ENCODE data around the gene HBS1L.

The HBS1L gene

DNA sequence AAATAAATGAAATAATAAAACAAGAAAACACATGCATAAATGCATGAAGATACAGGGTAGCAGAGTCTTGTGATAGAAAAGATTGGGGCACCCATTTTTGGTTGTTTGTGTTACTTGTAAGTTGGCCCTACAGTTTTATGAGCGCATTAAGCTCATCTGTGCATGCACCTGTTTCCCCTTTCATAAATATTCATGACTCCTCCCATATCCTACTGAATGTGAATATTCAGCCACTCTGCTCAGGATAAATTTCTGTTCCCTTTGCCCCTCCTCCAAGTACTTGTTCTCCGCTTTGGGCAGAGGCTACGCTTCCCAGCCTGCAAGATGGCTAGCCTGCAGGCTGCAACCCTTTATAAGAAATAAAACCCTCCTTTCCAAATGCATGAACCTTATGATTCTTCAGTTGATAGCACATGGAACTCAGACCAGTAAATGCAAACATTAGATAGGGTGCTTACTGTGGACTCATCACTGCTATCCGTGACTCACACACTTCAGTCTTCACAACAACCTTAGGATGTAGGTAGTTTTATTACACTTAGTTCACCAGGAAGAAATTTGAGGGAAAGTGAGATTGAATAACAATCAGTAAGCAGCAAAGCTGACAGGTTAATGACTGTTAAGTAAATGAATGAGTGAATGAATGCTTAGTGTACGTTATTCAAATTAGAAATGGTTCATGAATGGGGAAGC is 119.7 kb downstream of the HBS1L start:
- DNase-seq, result no peak
- intact Hi-C loops (cut with DNase I), result loop anchor here (10.0 kb wide), 1 partner anchor 770 kb away; no protein-coding TSS in a partner anchor

DNA sequence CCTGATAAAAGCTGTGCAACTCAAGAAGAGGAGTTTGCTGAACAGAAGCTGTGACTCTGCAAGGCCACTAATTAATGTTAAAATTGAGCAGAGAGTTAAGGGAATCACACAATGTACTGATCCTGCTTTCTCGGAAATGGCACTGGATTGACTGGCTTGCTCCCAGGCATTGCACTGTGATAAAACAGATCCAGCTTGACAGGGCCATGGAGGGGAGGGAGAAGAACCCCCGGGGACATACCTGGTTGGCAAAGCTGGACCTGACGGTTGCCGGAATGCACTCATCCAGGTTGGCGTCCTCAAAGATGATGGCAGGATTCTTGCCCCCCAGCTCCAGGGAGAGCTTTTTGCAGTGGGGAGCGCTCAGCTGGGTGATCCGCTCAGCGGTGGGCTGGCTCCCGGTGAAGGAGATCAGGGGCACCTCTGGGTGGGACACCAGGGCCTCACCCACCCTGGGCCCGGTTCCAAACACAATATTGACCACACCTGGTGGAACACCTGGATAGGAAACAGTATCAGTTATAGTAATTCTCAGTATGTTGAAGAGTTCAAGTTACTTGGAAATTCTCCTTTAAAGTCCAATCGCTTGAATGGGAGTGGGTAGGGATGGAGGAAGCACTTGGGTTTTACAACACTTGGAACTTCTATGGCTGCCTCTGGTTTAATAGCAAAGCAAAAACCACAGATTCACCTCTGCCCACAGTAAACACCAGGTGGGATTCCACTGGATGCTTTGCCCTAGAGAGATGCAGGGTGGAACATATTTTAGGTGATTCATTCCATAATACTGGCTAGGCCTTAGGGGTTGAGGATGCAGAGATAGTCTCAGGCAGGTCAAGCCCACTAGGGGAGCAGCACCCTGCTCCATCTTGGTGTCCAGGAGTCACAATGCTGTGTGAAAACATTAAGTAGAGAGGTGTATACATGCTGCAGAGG is 121.8 kb downstream of the HBS1L start:
- DNase-seq, result no peak
- intact Hi-C loops (cut with DNase I), result loop anchor here (10.0 kb wide), 1 partner anchor 768 kb away; no protein-coding TSS in a partner anchor

DNA sequence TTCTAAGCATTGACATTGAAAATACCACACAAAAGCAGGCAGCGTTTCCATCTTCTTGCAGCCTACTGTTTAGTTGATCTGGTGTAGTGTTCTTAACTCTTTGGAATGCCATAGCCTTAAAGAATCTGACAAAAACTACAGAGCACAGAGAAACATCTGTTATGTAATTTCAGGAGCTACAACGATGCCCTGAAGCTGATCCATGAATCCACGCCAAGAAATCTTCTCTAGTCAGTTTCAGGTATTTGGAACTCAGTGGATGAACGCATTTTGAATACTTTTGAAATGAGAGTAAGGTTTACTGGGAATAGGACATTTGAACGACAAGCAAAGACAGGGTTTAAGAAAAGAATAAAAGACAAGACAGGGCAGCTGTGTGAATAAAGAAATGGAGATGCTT is 122.5 kb downstream of the HBS1L start:
- intact Hi-C loops (cut with DNase I), result loop anchor here (10.0 kb wide), 1 partner anchor 767 kb away; no protein-coding TSS in a partner anchor
- no peak for DNase-seq

DNA sequence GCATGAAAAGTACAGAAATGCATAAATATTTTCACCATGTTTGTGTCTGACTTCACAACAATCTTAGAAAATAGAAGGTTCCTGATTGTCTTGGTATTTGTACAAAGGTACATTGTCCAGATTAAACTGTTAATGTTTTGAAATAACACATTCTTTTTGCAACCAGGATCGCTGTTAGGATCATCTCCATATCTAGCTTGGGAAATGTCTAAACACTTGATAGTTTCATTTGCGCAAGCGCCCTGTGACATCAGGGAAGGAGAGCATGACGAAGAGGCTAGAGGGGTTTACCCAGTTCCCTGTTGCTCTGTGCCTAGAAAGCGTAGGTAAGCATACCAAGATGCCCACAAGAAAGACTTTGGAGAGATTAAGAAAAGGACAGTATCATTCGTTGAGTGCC is 124.2 kb downstream of the HBS1L start:
- no peak for DNase-seq
- intact Hi-C loops (cut with DNase I), result loop anchor here (10.0 kb wide), 1 partner anchor 766 kb away; no protein-coding TSS in a partner anchor

DNA sequence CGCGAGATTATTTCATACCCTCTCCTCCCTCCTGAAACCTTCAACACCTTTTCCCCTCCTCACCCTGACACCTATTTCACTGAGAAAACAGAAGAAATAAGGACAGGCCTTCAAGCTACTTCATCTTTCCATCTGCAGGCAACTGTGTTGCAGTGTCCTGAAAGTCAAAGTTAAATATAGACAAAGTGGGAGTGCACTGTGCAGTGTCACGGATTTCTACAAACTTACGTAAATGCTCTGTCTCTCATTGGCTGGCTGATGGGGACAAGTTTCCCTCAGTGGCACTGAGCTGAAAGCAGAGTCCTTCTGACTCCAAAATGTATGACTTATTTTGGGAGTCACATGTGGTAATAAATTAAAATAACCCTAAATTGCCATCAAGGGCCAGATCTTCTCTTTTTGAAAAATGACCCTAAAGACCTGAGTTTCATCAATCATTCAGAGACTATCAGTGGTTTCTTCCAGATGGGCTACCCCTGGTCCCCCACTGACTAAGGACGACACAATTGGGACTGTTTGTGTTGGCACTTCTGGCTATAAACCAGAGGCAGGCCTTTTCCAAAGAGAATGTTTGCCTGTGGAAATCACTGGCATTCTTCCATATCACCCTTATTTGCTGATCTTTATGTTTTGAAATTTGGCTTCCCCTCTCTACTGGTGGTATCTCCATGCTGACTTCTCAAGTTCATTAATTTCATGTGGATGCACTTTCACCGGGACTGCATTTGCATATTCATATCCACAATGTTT is 126.3 kb downstream of the HBS1L start:
- DNase-seq, result peak in 2 of 42 donors; percentile 9 to 23
- intact Hi-C loops (cut with DNase I), result no loop called here

DNA sequence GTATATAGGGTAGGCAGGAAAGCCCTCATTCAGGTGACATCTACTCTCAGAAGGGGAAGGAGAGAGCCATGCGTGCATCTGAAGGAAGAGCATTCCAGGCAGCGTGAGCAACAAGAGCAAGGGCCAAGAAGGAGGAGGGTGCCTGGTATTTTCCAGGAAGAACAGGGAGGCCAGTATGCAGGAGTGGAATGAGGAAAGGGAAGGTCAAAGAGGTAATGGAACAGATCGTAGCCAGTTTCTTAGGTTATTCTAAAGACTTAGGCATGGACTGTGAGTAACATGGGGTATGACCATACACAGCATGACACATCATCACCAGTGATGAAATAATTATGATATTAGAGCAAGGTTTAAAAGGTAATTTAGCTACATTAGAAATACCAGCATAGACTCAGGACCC is 128.8 kb downstream of the HBS1L start:
- no peak for DNase-seq
- intact Hi-C loops (cut with DNase I), result no loop called here

DNA sequence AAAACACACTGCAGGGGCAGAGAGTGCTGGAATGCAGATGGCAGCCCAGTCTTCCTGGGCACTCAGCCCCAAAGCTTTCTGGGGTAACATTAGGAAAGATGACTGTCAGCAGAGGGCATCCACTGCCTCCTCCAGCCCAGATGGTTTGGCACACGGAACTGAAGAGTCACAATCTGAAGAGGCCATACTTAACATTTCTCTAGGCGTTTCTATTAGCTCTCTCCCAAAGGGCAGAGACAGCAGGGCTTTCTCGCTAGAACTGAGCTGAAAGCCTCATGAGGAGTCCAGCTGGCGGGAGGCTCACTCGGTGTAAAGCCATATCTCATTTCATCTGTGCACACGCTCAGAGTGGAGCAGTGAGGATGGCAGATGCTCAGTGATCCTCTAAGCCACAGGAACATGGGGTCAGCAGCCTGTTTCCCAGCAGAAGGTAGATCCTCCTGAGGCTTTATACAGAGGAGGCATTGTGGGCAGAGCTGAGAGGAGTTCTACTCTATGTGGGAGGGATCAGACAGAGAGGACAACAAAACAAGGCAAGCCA is 132.8 kb downstream of the HBS1L start:
- intact Hi-C loops (cut with DNase I), result no loop called here
- no peak for DNase-seq

DNA sequence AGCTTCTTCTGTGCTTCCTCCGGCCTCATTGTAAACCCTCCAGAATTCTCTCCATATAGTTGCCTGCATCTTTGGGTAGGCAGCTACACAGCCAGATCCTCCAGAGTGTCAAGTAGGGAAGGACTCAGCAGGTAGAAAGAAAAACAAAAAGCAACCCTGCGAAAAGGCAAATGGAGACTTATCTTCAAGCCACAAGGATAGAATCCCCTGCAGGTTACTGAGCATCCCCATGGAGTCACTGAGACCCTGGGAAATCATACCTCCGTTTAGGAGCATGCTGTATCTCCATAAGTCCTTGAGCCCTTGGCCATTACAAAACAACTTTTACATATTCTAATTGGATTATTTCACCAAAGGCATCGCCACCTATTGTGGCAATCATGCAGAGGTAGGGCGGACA is 133.3 kb downstream of the HBS1L start:
- intact Hi-C loops (cut with DNase I), result no loop called here
- no peak for DNase-seq

DNA sequence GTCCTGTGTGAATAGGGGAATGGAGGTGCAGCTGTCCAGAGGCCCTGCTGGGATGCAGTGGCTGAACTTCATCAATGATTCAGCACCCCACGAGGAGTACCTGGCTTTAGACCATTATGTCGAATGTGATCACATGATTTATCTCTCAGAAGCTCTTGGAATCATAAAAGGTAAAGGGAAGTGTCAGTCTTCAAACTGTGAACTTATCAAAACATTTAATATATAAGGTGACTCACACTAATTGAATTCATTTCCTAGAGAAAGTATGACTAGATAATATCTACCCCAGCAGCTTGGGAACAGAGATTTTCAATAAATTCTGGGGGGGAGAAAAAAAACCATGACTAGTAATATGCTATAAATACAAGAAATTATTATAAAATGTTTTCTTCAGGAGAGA is 134.2 kb downstream of the HBS1L start:
- intact Hi-C loops (cut with DNase I), result no loop called here
- no peak for DNase-seq

DNA sequence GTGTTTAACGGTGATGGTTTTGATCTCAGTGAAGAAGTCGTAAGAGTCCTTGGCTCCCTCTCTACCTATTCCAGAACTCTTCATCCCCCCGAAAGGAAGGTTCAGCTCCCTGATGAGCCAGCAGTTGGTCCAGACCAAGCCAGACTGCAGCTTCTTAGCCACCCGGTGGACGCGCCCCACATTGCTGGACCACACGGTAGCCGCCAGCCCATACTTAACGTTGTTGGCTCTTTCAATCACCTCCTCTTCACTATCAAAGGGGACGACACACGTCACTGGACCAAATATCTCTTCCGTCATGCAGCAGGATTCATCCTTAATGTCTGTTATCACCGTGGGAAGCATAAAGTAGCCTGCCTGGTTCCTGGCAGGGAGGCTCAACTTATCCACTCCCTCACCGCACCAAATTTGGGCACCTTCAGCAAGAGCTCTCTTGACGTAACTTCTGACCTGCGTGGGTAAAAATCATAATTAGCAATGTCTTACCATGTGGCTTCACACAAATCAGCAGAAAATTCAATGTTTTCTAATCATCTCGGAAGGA is 136.1 kb downstream of the HBS1L start:
- intact Hi-C loops (cut with DNase I), result no loop called here
- DNase-seq, result no peak

DNA sequence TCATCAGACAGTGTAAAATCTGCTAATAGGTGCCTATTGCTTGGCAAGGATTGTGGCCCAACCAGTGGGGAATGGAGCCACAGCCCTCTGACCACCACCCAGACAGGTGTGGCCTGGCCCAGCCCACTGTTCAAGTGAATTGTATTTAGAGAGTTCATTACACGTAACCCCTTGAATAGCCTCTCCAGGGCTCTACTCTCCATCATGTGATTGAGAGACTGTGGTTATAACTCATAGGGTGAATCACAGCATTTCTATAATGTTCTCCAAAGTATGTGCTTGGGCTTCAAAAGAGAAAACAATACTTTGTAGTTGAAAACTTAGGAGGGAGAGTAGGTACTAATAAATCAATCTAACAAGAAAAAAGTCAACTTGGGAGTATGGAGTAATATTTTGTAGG is 143.1 kb downstream of the HBS1L start:
- intact Hi-C loops (cut with DNase I), result no loop called here
- DNase-seq, result no peak

DNA sequence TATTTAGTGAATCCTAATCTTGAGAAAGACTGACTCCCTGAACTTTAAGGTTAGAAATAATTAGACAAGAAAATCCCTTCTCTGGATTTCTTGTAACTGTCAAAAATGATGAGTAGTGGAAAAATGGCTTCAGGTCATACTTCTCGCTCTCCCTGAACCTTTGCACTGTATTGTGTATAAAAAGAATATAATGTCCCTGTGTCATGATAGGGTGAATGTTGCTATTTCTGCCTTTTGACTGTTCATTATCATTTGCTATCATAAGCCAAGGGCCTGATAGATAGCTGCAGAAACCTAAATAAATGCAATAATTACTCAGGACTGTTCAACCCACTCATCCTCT is 144.1 kb downstream of the HBS1L start:
- intact Hi-C loops (cut with DNase I), result no loop called here

More for the DNA sequence above, 144.1 kb downstream of the HBS1L start:
- no peak for DNase-seq
